Stimulated activated memory B cell treated with anti-CD40 and anti-IgM and Interleukin-4, amounts not matched to agents 10 μg/mL and 1 μg/mL and 100 μg/mL, for 72 hours (primary cell): Measurements from ENCODE around the gene RBFOX2.
A peak's percentile ranks its signal among the peaks of the same experiment; 100 is the strongest.

Experiments used
- ATAC-seq: fragments of 150-1000 bp; cut with Tn5 transposase; 2 replicates; pipeline ENCODE4 v1.10.0; 2021
- H3K27ac Mint-ChIP-seq: one replicate; pipeline ENCODE4 v1.8.0; 2022; ENCODE audit warnings: mild to moderate bottlenecking, mixed read lengths
- H3K27me3 Mint-ChIP-seq: one replicate; pipeline ENCODE4 v1.8.0; 2022; ENCODE audit warnings: mixed read lengths
- H3K36me3 Mint-ChIP-seq: one replicate; pipeline ENCODE4 v1.8.0; 2022; ENCODE audit warnings: mixed read lengths
- H3K4me1 Mint-ChIP-seq: one replicate; pipeline ENCODE4 v1.8.0; 2022; ENCODE audit warnings: mixed read lengths
- H3K4me3 Mint-ChIP-seq: one replicate; pipeline ENCODE4 v1.8.0; 2022; ENCODE audit warnings: mild to moderate bottlenecking, moderate library complexity, mixed read lengths
- H3K9me3 Mint-ChIP-seq: one replicate; pipeline ENCODE4 v1.8.0; 2022; ENCODE audit warnings: mixed read lengths

RBFOX2 gene

GRCh38 chr22:35899736-35900135 is 128.9 kb downstream of the RBFOX2 start:
- Mint-ChIP-seq H3K27me3 (peaks cover 55% of the 10 kb centered on the region), H3K36me3 (no peaks in the 10 kb centered on the region), H3K9me3 (no peaks in the 10 kb centered on the region), H3K4me1 (peaks cover 13% of the 10 kb centered on the region), H3K4me3 (no peak overlapping the region), H3K27ac (no peak overlapping the region)
- no peak for ATAC-seq

GRCh38 chr22:35896111-35896705 is 132.4 kb downstream of the RBFOX2 start:
- Mint-ChIP-seq H3K36me3 (no peaks in the 10 kb centered on the region), H3K9me3 (no peaks in the 10 kb centered on the region), H3K4me1 (no peaks in the 10 kb centered on the region), H3K4me3 (no peak overlapping the region), H3K27ac (no peak overlapping the region), H3K27me3 (peaks cover 43% of the 10 kb centered on the region)
- ATAC-seq, result no peak

- Mint-ChIP-seq H3K27ac (no peak overlapping the region), H3K27me3 (peaks cover 43% of the 10 kb centered on the region), H3K4me3 (no peak overlapping the region), H3K4me1 (no peaks in the 10 kb centered on the region), H3K9me3 (no peaks in the 10 kb centered on the region), H3K36me3 (no peaks in the 10 kb centered on the region)
- ATAC-seq, result no peak
Measured at GRCh38 chr22:35894937-35895708, 133.5 kb downstream of the RBFOX2 start.

- no peak for ATAC-seq
- H3K27ac Mint-ChIP-seq, result no peak overlapping the region
Measured at GRCh38 chr22:35894464-35894878, 134.2 kb downstream of the RBFOX2 start.

GRCh38 chr22:35893698-35894097 is 134.9 kb downstream of the RBFOX2 start:
- no peaks in the 10 kb centered on the region for H3K4me1 Mint-ChIP-seq
- H3K36me3 Mint-ChIP-seq, result no peaks in the 10 kb centered on the region
- H3K4me3 Mint-ChIP-seq, result no peak overlapping the region
- H3K9me3 Mint-ChIP-seq, result no peaks in the 10 kb centered on the region
- no peak overlapping the region for H3K27ac Mint-ChIP-seq
- peaks cover 53% of the 10 kb centered on the region for H3K27me3 Mint-ChIP-seq
- no peak for ATAC-seq

More at GRCh38 chr22:35894464-35894878, 134.2 kb downstream of the RBFOX2 start:
- Mint-ChIP-seq H3K4me1 (no peaks in the 10 kb centered on the region), H3K4me3 (no peak overlapping the region), H3K27me3 (peaks cover 47% of the 10 kb centered on the region), H3K9me3 (no peaks in the 10 kb centered on the region), H3K36me3 (no peaks in the 10 kb centered on the region)

- H3K4me3 Mint-ChIP-seq, result no peak overlapping the region
- no peaks in the 10 kb centered on the region for H3K4me1 Mint-ChIP-seq
- no peaks in the 10 kb centered on the region for H3K9me3 Mint-ChIP-seq
- peaks cover 50% of the 10 kb centered on the region for H3K27me3 Mint-ChIP-seq
- no peak overlapping the region for H3K27ac Mint-ChIP-seq
- no peaks in the 10 kb centered on the region for H3K36me3 Mint-ChIP-seq
- ATAC-seq, result no peak
Measured at GRCh38 chr22:35892192-35892591, 136.4 kb downstream of the RBFOX2 start.

- no peaks in the 10 kb centered on the region for H3K9me3 Mint-ChIP-seq
- no peaks in the 10 kb centered on the region for H3K36me3 Mint-ChIP-seq
- no peaks in the 10 kb centered on the region for H3K4me1 Mint-ChIP-seq
- no peak for ATAC-seq
- H3K4me3 Mint-ChIP-seq, result no peak overlapping the region
- peaks cover 43% of the 10 kb centered on the region for H3K27me3 Mint-ChIP-seq
- H3K27ac Mint-ChIP-seq, result no peak overlapping the region
Measured at GRCh38 chr22:35891442-35891841, 137.2 kb downstream of the RBFOX2 start.

- Mint-ChIP-seq H3K4me1 (no peaks in the 10 kb centered on the region), H3K9me3 (no peaks in the 10 kb centered on the region), H3K36me3 (no peaks in the 10 kb centered on the region), H3K4me3 (no peak overlapping the region), H3K27ac (no peak overlapping the region), H3K27me3 (peaks cover 19% of the 10 kb centered on the region)
- no peak for ATAC-seq
Measured at GRCh38 chr22:35889071-35889470, 139.6 kb downstream of the RBFOX2 start.

- Mint-ChIP-seq H3K9me3 (no peaks in the 10 kb centered on the region), H3K4me1 (no peaks in the 10 kb centered on the region), H3K4me3 (no peak overlapping the region), H3K36me3 (no peaks in the 10 kb centered on the region), H3K27me3 (peaks cover 13% of the 10 kb centered on the region), H3K27ac (no peak overlapping the region)
- no peak for ATAC-seq
Measured at GRCh38 chr22:35888181-35888870, 140.3 kb downstream of the RBFOX2 start.

- H3K27ac Mint-ChIP-seq, result no peak overlapping the region
- H3K9me3 Mint-ChIP-seq, result no peaks in the 10 kb centered on the region
- no peak for ATAC-seq
- no peaks in the 10 kb centered on the region for H3K36me3 Mint-ChIP-seq
- peaks cover 9% of the 10 kb centered on the region for H3K27me3 Mint-ChIP-seq
- peaks cover 9% of the 10 kb centered on the region for H3K4me1 Mint-ChIP-seq
- no peak overlapping the region for H3K4me3 Mint-ChIP-seq
Measured at GRCh38 chr22:35887296-35887875, 141.2 kb downstream of the RBFOX2 start.

GRCh38 chr22:35886309-35886708 is 142.3 kb downstream of the RBFOX2 start:
- peaks cover 9% of the 10 kb centered on the region for H3K27me3 Mint-ChIP-seq
- no peaks in the 10 kb centered on the region for H3K36me3 Mint-ChIP-seq

GRCh38 chr22:35884529-35884928 is 144.1 kb downstream of the RBFOX2 start:
- H3K36me3 Mint-ChIP-seq, result no peaks in the 10 kb centered on the region
- H3K27me3 Mint-ChIP-seq, result peaks cover 12% of the 10 kb centered on the region
- H3K9me3 Mint-ChIP-seq, result no peaks in the 10 kb centered on the region
- peaks cover 13% of the 10 kb centered on the region for H3K4me1 Mint-ChIP-seq
- ATAC-seq, result no peak
- no peak overlapping the region for H3K27ac Mint-ChIP-seq
- no peak overlapping the region for H3K4me3 Mint-ChIP-seq

More at GRCh38 chr22:35886309-35886708, 142.3 kb downstream of the RBFOX2 start:
- Mint-ChIP-seq H3K4me1 (peaks cover 13% of the 10 kb centered on the region), H3K4me3 (no peak overlapping the region), H3K9me3 (no peaks in the 10 kb centered on the region), H3K27ac (no peak overlapping the region)
- no peak for ATAC-seq

- no peaks in the 10 kb centered on the region for H3K9me3 Mint-ChIP-seq
- peaks cover 9% of the 10 kb centered on the region for H3K27me3 Mint-ChIP-seq
- ATAC-seq, result no peak
- no peak overlapping the region for H3K4me3 Mint-ChIP-seq
- peaks cover 13% of the 10 kb centered on the region for H3K4me1 Mint-ChIP-seq
- H3K27ac Mint-ChIP-seq, result no peak overlapping the region
- H3K36me3 Mint-ChIP-seq, result no peaks in the 10 kb centered on the region
Measured at GRCh38 chr22:35883031-35883620, 145.5 kb downstream of the RBFOX2 start.

GRCh38 chr22:35882211-35883030 is 146.2 kb downstream of the RBFOX2 start:
- peak; percentile 37 for ATAC-seq
- H3K4me3 Mint-ChIP-seq, result no peak overlapping the region
- no peaks in the 10 kb centered on the region for H3K36me3 Mint-ChIP-seq
- peaks cover 13% of the 10 kb centered on the region for H3K4me1 Mint-ChIP-seq
- H3K27me3 Mint-ChIP-seq, result peaks cover 16% of the 10 kb centered on the region
- H3K27ac Mint-ChIP-seq, result no peak overlapping the region
- no peaks in the 10 kb centered on the region for H3K9me3 Mint-ChIP-seq
